Neural crest cell (in vitro differentiated cells): ENCODE measurements around the gene ACSF3. TPM values are rescaled to one million over a fixed set of nuclear protein-coding genes. Genes with fewer than 3 reads are reported as not detected.

Source experiments
- DNase-seq: peaks from one replicate; pipeline ENCODE4 v3.0.0; 2021; ENCODE audit warnings: low read depth, mixed read lengths, low spot score
- H3K27ac Mint-ChIP-seq: one replicate; pipeline ENCODE4 v1.8.0; 2021; ENCODE audit warnings: mild to moderate bottlenecking, mixed read lengths; ENCODE audit not compliant: unreplicated experiment
- H3K27me3 Mint-ChIP-seq: 2 replicates; pipeline ENCODE4 v1.8.0; 2021; ENCODE audit warnings: low read depth, mild to moderate bottlenecking, mixed read lengths
- H3K36me3 Mint-ChIP-seq: 2 replicates; pipeline ENCODE4 v1.8.0; 2021; ENCODE audit warnings: low read depth, mild to moderate bottlenecking, mixed read lengths
- H3K4me1 Mint-ChIP-seq: 2 replicates; pipeline ENCODE4 v1.8.0; 2021; ENCODE audit warnings: mixed read lengths
- H3K4me3 Mint-ChIP-seq: one replicate; pipeline ENCODE4 v1.8.0; 2021; ENCODE audit warnings: mild to moderate bottlenecking, mixed read lengths
- H3K9me3 Mint-ChIP-seq: 2 replicates; pipeline ENCODE4 v1.8.0; 2021; ENCODE audit warnings: mixed read lengths
- CTCF ChIP-seq: fragments of 200-600 bp; sonication (generic); conservative IDR thresholded peaks from 2 replicates; pipeline ENCODE4 v1.5.0; 2021; ENCODE audit warnings: antibody characterized with exemption, mild to moderate bottlenecking
- total RNA-seq: library from RNA; stranded (reverse); gene quantifications from 2 replicates; pipeline ENCODE4 v1.2.1, GENCODE V29; 2021

Gene ACSF3
- total RNA-seq, 1 donor from 2014 or later: 31.0 TPM

DNA sequence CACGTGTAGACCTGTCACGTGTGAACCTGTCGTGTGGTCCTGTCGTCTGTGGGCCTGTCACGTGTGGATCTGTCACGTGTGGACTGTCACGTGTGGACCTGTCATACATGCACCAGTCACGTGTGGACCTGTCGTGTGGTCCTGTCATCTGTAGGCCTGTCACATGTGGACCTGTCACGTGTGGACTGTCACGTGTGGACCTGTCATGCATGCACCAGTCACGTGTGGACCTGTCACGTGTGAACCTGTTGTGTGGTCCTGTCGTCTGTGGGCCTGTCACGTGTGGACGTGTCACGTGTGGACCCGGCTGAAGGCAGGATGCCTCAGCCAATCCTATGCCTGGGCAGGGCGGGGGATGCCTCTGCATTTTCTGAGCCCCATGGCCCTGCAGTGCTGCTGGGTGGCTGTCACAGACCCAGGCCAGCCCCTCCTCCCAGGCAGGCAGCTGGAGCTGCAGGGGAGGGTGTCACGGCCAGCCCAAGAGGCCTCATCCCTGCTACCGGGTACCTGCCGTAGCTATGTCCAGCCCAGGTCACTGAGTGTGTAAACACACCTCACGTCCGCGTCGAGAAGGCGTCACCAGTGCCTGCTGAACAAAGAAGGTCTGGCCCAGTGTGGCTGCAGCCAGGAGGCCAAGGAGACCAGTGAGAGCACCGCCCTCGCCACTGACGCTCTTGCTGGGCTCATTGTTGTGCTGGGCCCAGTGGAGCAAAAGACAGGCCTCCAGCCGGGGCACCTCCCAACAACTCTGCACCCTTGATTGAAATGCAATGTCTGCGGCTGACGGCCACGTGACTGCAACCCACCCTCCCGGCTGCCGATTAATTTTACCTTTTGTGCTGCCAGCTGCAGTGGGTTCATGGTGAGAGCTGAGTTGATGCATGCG is 18.6 kb upstream of the ACSF3 start:
- no peak for TF ChIP-seq CTCF
- Mint-ChIP-seq H3K27ac (no peak overlapping the region), H3K4me1 (peaks cover 6% of the 10 kb centered on the region), H3K9me3 (peaks cover 6% of the 10 kb centered on the region), H3K4me3 (no peak overlapping the region), H3K36me3 (no peaks in the 10 kb centered on the region), H3K27me3 (no peaks in the 10 kb centered on the region)
- no peak for DNase-seq

GRCh38 chr16:89076159-89076558 is 17.5 kb upstream of the ACSF3 start:
- H3K27ac Mint-ChIP-seq: no peak overlapping the region
- H3K9me3 Mint-ChIP-seq: peaks cover 6% of the 10 kb centered on the region
- H3K27me3 Mint-ChIP-seq: no peaks in the 10 kb centered on the region
- no peaks in the 10 kb centered on the region for H3K36me3 Mint-ChIP-seq
- H3K4me1 Mint-ChIP-seq: peaks cover 6% of the 10 kb centered on the region
- TF ChIP-seq CTCF: no peak
- DNase-seq: no peak
- no peak overlapping the region for H3K4me3 Mint-ChIP-seq

GRCh38 chr16:89077076-89077475 is 16.6 kb upstream of the ACSF3 start:
- Mint-ChIP-seq H3K4me3 (no peak overlapping the region), H3K27ac (no peak overlapping the region), H3K4me1 (peaks cover under 1% of the 10 kb centered on the region), H3K27me3 (no peaks in the 10 kb centered on the region), H3K36me3 (no peaks in the 10 kb centered on the region), H3K9me3 (peaks cover 6% of the 10 kb centered on the region)
- TF ChIP-seq CTCF: no peak
- no peak for DNase-seq

GRCh38 chr16:89078172-89078571 is 15.5 kb upstream of the ACSF3 start:
- Mint-ChIP-seq H3K4me1 (no peaks in the 10 kb centered on the region), H3K4me3 (no peak overlapping the region), H3K27ac (no peak overlapping the region), H3K36me3 (no peaks in the 10 kb centered on the region), H3K9me3 (peaks cover 6% of the 10 kb centered on the region), H3K27me3 (no peaks in the 10 kb centered on the region)
- DNase-seq: no peak
- TF ChIP-seq CTCF: no peak

- Mint-ChIP-seq H3K4me1 (peaks cover 2% of the 10 kb centered on the region), H3K36me3 (no peaks in the 10 kb centered on the region), H3K27me3 (peaks cover 2% of the 10 kb centered on the region), H3K27ac (no peak overlapping the region), H3K9me3 (peaks cover 7% of the 10 kb centered on the region), H3K4me3 (no peak overlapping the region)
- no peak for DNase-seq
- TF ChIP-seq CTCF: no peak
Observed at GRCh38 chr16:89079434-89079980, 14.1 kb upstream of the ACSF3 start.
